Measurements from ENCODE around the gene CTNNA2. TPM values are rescaled to one million over a fixed set of nuclear protein-coding genes. Genes with fewer than 3 reads are reported as not detected.

The CTNNA2 gene
- total RNA-seq, 1 donor from 2014 or later = not detected

DNA sequence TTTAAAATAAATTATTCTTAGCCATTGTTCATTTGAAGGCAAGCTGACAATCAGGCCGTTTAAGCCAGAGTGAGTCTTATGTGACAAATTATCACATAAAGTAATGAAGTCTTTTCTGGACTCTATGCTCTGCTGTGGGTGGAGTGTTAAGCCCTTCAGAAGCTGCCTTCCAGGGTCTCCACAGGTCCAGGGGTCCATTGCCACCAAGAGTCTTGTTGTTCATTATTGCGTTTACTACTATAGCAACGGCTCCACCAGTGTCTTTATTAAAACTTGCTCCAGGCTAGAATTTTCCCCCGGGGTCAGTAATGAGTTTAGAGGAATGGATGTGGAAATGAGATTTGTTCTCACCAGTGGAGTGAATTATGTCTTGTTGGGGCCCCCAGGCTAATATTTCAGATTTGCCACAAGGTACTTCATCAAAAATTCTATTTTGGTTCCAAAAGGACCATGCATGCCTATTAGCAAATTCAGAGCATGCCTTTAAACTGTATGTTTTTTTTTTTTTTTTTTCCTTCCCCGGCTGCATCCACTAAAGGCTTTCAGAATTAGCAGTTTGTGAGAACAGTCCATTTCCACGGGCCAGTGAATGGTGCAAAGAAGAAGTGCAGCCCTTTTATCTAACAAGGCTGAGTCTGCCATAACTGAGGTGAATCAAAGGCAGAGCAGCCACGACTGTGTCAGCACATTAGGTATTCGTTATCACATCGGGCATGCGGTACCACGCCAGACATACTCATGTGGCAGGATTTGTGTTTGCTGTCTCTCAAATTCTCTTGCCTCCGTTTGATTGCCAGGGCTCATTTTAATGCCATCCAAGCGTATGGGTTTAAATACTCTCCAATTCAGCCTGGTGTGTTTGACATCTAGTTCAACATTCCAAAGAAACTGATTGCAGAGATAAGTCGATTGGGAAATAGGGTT is 817.9 kb downstream of the CTNNA2 start:
- no peaks in the 10 kb centered on the region for H3K27me3 Mint-ChIP-seq
- H3K27ac Mint-ChIP-seq = no peak overlapping the region
- H3K9me3 Mint-ChIP-seq = peaks cover 8% of the 10 kb centered on the region
- intact Hi-C loops (cut with micrococcal nuclease) = no loop called here
- H3K4me1 Mint-ChIP-seq = no peaks in the 10 kb centered on the region
- no peak for DNase-seq
- no peaks in the 10 kb centered on the region for H3K36me3 Mint-ChIP-seq (ENCODE audit: low read depth)
- no peak overlapping the region for H3K4me3 Mint-ChIP-seq

DNA sequence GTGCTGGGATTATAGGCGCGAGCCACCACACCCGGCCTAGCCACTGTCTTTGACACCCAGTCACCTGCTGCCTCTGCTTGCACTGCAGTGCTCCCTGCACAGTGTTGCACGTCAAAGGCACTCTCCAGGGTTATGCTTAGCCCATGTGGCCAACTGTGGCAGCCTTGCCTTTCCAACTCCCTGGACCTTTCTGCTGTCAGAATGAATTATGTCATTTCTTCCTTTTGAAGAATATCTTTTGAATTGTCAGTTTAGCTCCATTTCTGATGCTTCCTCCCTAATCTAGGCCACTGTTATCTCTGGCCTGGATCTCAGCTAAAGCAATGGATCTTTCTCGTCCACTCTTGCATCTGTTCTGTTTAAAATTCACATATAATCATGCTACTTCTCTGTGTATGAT is 821.0 kb downstream of the CTNNA2 start:
- Mint-ChIP-seq H3K4me1 (no peaks in the 10 kb centered on the region), H3K27ac (no peak overlapping the region), H3K27me3 (no peaks in the 10 kb centered on the region), H3K9me3 (peaks cover 11% of the 10 kb centered on the region), H3K36me3 (ENCODE audit: low read depth) (no peaks in the 10 kb centered on the region), H3K4me3 (no peak overlapping the region)
- intact Hi-C loops (cut with micrococcal nuclease) = no loop called here
- no peak for DNase-seq

DNA sequence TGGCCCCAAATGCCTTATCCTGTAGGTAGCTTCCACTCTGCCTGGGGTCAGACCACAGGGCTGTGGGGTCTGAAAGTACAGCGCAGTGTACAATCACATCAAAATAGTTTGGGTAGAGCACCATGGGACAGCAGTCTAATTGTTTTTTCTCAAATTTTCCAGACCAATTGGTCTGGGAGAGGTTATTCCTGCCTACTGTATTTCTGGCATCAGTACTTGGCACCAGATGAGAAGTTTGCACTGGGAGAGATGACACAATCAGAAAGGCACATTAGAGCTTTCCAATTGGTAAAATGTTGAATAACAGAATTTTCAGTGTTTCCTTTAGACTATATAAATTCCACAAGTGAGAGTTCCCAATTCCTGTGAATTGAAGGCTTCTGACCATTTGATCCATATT is 822.6 kb downstream of the CTNNA2 start:
- no peak overlapping the region for H3K4me3 Mint-ChIP-seq
- H3K27me3 Mint-ChIP-seq = no peaks in the 10 kb centered on the region
- DNase-seq = no peak
- no peaks in the 10 kb centered on the region for H3K36me3 Mint-ChIP-seq (ENCODE audit: low read depth)
- intact Hi-C loops (cut with micrococcal nuclease) = no loop called here
- H3K9me3 Mint-ChIP-seq = peaks cover 11% of the 10 kb centered on the region
- H3K4me1 Mint-ChIP-seq = no peaks in the 10 kb centered on the region
- H3K27ac Mint-ChIP-seq = no peak overlapping the region

DNA sequence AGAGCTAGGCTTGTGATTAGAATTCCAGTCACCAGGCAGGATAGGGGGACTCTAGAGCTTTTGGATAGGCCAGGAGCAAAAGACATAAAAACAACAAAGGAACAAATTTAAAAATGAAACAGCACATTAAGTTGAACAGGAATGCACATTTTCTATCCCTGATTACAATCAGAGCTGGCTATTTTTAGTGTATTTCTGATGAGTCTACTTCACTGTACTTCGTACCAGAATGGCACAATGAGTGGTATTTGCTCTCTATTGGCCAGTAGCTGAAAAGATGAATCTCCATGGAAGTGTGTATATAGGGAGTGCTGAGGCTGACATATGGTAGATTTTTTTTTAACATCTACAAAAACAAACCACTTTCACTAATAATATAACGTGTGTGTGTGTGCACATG is 825.9 kb downstream of the CTNNA2 start:
- Mint-ChIP-seq H3K36me3 (ENCODE audit: low read depth) (no peaks in the 10 kb centered on the region), H3K27me3 (no peaks in the 10 kb centered on the region), H3K4me1 (no peaks in the 10 kb centered on the region), H3K4me3 (no peak overlapping the region), H3K9me3 (peaks cover 11% of the 10 kb centered on the region), H3K27ac (no peak overlapping the region)
- no peak for DNase-seq
- intact Hi-C loops (cut with micrococcal nuclease) = no loop called here

DNA sequence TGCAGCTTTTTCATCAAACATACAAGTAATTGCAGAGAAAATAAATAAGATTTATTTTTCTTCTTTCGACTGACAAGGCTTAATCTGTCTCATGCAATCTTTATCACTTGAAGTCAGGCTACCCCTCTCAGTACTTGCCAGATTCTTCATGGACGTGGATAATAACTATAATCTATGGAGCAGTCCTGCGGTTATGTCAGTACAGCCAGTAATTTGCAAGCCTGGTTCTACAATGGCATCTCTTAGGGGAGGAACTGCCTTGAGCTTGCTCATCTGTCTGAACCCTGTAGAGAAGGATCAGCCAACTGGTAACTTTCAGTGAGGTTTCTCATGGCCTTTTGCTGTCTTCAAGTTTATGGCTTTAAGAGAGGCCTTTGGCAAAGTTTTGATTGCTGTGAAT is 827.2 kb downstream of the CTNNA2 start:
- Mint-ChIP-seq H3K27me3 (no peaks in the 10 kb centered on the region), H3K36me3 (ENCODE audit: low read depth) (no peaks in the 10 kb centered on the region)
- intact Hi-C loops (cut with micrococcal nuclease) = no loop called here

DNA sequence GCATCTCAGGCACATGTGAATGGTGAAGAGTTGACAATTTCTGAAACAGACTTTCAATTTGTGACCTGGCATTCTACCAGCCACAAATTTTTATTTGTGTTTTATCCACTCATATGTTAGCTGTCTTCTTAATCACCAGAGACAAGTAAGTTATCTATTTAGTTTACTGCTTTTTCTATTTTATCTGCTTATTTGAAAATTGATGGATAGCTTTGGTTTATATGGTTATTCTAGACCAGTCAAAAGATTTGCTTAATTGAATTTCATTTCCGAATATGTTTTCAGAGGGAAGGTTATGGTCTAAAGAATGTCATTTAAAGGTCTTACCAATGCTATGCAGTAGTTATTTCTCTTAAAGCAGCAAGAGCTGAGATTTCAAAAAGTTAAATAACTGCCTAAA is 835.2 kb downstream of the CTNNA2 start:
- Mint-ChIP-seq H3K9me3 (no peaks in the 10 kb centered on the region), H3K4me1 (no peaks in the 10 kb centered on the region), H3K36me3 (ENCODE audit: low read depth) (no peaks in the 10 kb centered on the region), H3K27ac (no peak overlapping the region), H3K27me3 (no peaks in the 10 kb centered on the region), H3K4me3 (no peak overlapping the region)
- intact Hi-C loops (cut with micrococcal nuclease) = no loop called here
- DNase-seq = no peak

More for the DNA sequence above, 827.2 kb downstream of the CTNNA2 start:
- Mint-ChIP-seq H3K4me3 (no peak overlapping the region), H3K9me3 (peaks cover 7% of the 10 kb centered on the region), H3K27ac (no peak overlapping the region), H3K4me1 (no peaks in the 10 kb centered on the region)
- DNase-seq = no peak

DNA sequence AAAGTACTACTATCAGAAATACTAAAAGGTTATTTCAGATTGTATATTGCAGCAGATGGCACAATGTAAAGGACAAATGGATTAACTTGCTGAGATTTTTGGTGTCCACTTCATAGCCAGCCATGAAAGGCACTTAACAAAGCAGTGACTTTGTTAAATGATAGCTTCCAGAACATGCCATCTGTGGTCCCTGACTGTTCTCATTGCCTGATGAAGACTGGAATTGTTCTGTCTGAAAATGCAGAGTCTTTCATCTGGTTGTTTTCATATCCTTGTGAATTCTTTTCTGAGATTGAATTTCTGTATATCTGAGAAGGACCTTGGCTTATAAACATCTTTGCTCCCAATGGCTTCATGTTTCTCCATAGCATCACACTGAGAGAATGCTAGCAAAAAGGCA is 836.1 kb downstream of the CTNNA2 start:
- Mint-ChIP-seq H3K4me1 (no peaks in the 10 kb centered on the region), H3K9me3 (no peaks in the 10 kb centered on the region)

DNA sequence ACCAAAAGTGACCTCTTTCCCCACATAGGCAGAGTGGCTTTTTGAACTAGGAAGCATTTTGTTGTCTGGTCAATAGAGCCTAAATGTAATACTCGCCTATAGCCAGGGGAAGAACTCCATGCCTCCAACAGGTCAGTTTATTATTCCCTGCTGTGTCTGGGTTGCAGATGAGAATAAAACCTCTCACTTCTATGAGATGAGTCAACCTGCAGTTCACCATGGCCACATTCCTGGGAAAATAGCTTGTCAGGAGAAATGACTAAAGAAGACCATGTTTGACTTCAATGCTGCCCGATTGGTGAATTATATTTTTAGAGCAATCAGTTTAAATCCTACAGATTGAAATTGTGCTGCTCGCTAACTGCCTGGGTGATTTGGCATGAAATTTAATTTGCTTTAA is 838.4 kb downstream of the CTNNA2 start:
- no peak for DNase-seq
- intact Hi-C loops (cut with micrococcal nuclease) = no loop called here
- Mint-ChIP-seq H3K27me3 (no peaks in the 10 kb centered on the region), H3K4me1 (no peaks in the 10 kb centered on the region), H3K27ac (no peak overlapping the region), H3K36me3 (ENCODE audit: low read depth) (no peaks in the 10 kb centered on the region), H3K4me3 (no peak overlapping the region), H3K9me3 (no peaks in the 10 kb centered on the region)

More for the DNA sequence above, 836.1 kb downstream of the CTNNA2 start:
- Mint-ChIP-seq H3K36me3 (ENCODE audit: low read depth) (no peaks in the 10 kb centered on the region), H3K4me3 (no peak overlapping the region), H3K27ac (no peak overlapping the region), H3K27me3 (no peaks in the 10 kb centered on the region)
- DNase-seq = no peak
- intact Hi-C loops (cut with micrococcal nuclease) = no loop called here

DNA sequence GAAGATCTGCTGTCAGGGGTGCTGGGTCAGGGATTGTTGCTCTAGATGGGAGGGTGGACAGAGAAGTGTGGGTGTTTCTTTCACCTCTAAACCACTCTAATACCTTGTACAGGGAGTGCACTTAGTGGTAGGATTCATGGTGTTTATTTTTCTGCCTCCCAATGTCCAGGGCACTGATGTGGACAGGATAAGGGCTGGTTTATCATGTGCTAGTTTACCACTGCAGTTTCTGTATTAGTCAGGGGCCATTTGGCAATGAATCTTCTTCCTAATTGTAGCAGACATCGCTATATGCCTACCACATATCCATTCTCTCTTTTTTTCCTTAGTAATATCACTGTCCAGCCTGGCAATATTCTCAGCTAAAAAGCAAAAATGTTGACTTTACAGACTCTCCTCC is 842.0 kb downstream of the CTNNA2 start:
- H3K36me3 Mint-ChIP-seq (ENCODE audit: low read depth) = no peaks in the 10 kb centered on the region
- no peaks in the 10 kb centered on the region for H3K9me3 Mint-ChIP-seq
- H3K4me3 Mint-ChIP-seq = no peak overlapping the region
- DNase-seq = no peak
- H3K27ac Mint-ChIP-seq = no peak overlapping the region
- no peaks in the 10 kb centered on the region for H3K4me1 Mint-ChIP-seq
- H3K27me3 Mint-ChIP-seq = no peaks in the 10 kb centered on the region
- intact Hi-C loops (cut with micrococcal nuclease) = no loop called here

DNA sequence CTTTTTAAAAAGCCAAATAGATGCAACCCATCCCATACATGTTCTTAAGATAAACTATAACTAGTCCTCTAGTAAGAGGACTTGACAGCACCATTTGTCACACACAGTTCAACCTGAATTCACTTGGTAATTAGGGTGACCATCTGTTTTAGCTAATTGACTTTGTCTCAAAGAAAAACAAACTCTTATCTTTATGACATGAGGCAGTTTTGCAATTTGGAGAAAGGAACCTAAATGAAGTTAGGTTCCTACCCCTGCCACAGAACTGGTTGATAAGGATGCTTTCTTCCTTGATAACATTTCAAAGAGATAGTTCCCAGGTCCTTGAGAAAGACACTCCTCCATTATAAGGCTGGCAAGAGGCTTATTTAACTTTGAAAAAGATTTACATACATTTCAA is 849.1 kb downstream of the CTNNA2 start:
- Mint-ChIP-seq H3K36me3 (ENCODE audit: low read depth) (no peaks in the 10 kb centered on the region), H3K27me3 (no peaks in the 10 kb centered on the region), H3K4me1 (no peaks in the 10 kb centered on the region), H3K4me3 (no peak overlapping the region), H3K9me3 (no peaks in the 10 kb centered on the region), H3K27ac (no peak overlapping the region)
- no peak for DNase-seq
- intact Hi-C loops (cut with micrococcal nuclease) = no loop called here

DNA sequence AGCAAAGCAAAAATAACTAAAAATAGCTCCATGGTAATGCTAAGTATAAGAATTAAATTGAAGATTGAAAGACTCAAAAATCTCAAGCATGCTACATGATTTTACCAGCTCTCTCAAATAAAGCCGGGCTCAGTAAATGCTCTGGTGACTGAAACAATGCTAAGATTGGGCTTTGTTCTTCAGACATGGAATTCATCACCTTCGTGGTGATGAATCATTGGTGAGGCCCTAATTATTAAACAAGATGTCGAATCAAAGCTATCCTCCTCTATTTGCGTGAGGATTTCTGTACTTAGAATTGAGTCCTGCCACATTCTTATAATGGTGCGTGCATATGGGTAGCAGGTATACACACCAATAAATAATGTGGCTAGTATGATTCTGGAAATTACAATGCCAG is 850.5 kb downstream of the CTNNA2 start:
- Mint-ChIP-seq H3K4me3 (no peak overlapping the region), H3K9me3 (no peaks in the 10 kb centered on the region), H3K4me1 (no peaks in the 10 kb centered on the region), H3K27me3 (no peaks in the 10 kb centered on the region), H3K27ac (no peak overlapping the region), H3K36me3 (ENCODE audit: low read depth) (no peaks in the 10 kb centered on the region)
- no peak for DNase-seq
- intact Hi-C loops (cut with micrococcal nuclease) = no loop called here

DNA sequence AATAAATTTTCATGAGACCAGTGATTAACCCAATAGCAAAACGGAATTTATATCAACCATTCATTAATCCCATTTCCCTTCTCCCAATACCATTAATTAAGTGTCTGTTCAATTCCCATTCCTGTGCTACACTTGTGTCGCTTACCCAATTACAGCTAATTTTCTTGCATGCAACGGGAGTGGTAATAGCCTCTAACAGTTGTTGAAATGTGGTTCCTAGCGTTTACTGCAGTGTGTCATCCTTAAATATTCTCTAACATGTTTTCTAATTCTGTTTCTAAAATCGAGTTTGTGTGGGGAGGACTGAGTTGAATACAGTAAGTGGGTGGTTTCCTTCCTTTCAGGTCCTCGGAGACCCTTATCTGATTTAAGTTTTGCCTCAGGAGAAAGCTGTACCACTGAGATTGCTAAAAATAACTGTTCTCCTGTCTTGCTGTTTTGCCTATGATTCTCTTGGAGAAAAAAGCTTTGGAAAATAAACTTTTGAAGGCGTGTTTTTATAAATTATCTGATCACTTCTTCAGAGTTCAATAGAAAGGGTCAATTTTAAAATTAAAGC is 851.0 kb downstream of the CTNNA2 start:
- H3K27me3 Mint-ChIP-seq = no peaks in the 10 kb centered on the region
- intact Hi-C loops (cut with micrococcal nuclease) = no loop called here
- no peaks in the 10 kb centered on the region for H3K36me3 Mint-ChIP-seq (ENCODE audit: low read depth)
- H3K27ac Mint-ChIP-seq = no peak overlapping the region
- no peaks in the 10 kb centered on the region for H3K9me3 Mint-ChIP-seq
- no peaks in the 10 kb centered on the region for H3K4me1 Mint-ChIP-seq
- DNase-seq = no peak
- no peak overlapping the region for H3K4me3 Mint-ChIP-seq

DNA sequence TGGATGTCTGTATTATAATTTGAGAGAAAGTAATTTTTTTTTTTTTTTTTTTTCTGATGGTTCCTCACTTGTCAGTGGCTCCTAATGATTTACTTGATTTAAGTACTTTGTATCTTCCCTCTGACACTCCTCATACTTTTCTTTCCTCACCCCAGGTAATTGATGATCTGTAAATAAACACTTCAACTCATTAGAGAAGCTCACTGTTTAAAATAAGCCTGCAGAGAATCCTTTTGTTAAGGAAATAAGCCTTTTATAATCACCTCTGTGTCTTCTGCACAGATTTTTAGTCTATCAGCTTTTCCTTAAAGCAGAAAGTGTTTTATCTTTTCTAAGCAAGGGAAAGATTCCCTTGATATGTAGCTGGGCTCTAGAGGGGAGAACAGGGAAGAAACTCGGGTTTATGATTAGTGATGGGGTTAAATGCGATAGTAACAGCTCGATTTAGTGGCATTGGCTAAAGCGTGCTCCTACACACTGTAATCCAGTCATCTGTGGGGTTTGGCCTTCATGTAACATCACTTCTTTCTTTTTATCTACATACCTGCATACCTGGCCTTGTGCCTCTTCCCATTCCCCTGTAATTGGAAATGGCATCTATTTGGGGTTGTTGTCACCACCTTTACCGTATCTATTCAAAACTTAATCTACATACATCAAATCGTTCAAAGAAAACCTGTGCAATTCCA is 851.8 kb downstream of the CTNNA2 start:
- no peak overlapping the region for H3K27ac Mint-ChIP-seq
- no peaks in the 10 kb centered on the region for H3K4me1 Mint-ChIP-seq
- no peak overlapping the region for H3K4me3 Mint-ChIP-seq
- no peak for DNase-seq
- no peaks in the 10 kb centered on the region for H3K27me3 Mint-ChIP-seq
- intact Hi-C loops (cut with micrococcal nuclease) = no loop called here
- H3K9me3 Mint-ChIP-seq = no peaks in the 10 kb centered on the region
- H3K36me3 Mint-ChIP-seq (ENCODE audit: low read depth) = no peaks in the 10 kb centered on the region

DNA sequence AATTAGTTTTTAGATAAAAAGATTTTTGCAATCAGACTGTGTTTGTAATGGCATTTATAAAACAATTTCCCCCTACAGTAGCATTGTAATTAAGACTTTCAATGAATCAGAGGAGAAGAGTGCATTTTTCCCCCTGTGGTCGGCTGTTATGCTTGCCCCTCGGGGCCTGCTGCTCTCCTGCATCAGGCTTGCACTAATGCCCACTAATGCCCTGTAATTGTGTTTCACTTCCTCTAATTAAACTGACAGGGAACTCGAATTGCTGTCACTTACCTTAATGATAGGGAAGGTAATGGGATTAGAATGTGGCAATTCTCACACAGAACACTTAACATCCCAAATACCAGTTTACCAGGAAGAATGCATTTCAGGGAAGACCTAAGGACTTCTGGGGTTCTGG is 852.9 kb downstream of the CTNNA2 start:
- Mint-ChIP-seq H3K4me1 (no peaks in the 10 kb centered on the region), H3K27me3 (no peaks in the 10 kb centered on the region), H3K4me3 (no peak overlapping the region), H3K27ac (no peak overlapping the region), H3K36me3 (ENCODE audit: low read depth) (no peaks in the 10 kb centered on the region), H3K9me3 (no peaks in the 10 kb centered on the region)
- DNase-seq = no peak
- intact Hi-C loops (cut with micrococcal nuclease) = no loop called here

Data from activated CD4-positive, alpha-beta T cell treated with anti-CD3 and anti-CD28 coated beads, Interleukin-2, amount 10 ng/mL, durations not matched to agents 24 days and 14 days (primary cell).